Suprapubic skin (tissue), 3 donors: ENCODE measurements around the gene MAN2B2.

Source experiments
- CTCF ChIP-seq, 2 donors: fragments of 200-600 bp in 1 of 2; fragments of 450-650 bp in 1 of 2; sonication (generic) in 1 of 2; IDR thresholded peaks; one replicate each; pipeline ENCODE4 v1.5.1; 2016 to 2019; ENCODE audit warnings: antibody characterized with exemption in 2 of 2, mild to moderate bottlenecking in 1 of 2, moderate library complexity in 1 of 2
- EP300 ChIP-seq: sonication (generic); formaldehyde crosslinking; IDR thresholded peaks from one replicate; pipeline ENCODE4 v1.6.1; 2017; ENCODE audit warnings: antibody characterized with exemption
- POLR2A ChIP-seq, 2 donors: fragments of 450-650 bp; IDR thresholded peaks; one replicate each; pipeline ENCODE4 v1.6.1; 2017; ENCODE audit warnings: antibody characterized with exemption in 2 of 2, mild to moderate bottlenecking in 2 of 2, moderate library complexity in 2 of 2

- TF ChIP-seq EP300, result no peak
- TF ChIP-seq CTCF (IDR thresholded peaks at IDR 0.05), result no peak
- TF ChIP-seq POLR2A (IDR thresholded peaks at IDR 0.05), result no peak
Observed at GRCh38 chr4:6605114-6605513, 30.1 kb downstream of the MAN2B2 start.
